Lower leg skin (tissue), 4 donors: ENCODE measurements around the gene PLEKHA3. TPM values are rescaled to one million over a fixed set of nuclear protein-coding genes. Genes with fewer than 3 reads are reported as not detected.

Experiments
- DNase-seq, 2 donors: peaks; one replicate each; pipeline ENCODE4 v3.0.0-alpha.2; 2019; ENCODE audit warnings: low spot score in 2 of 2
- H3K4me3 ChIP-seq: fragments of 200-600 bp; sonication (generic); 2 replicates; pipeline ENCODE4 v1.5.1; 2017; ENCODE audit warnings: mild to moderate bottlenecking, low read depth; ENCODE audit not compliant: poor library complexity, severe bottlenecking
- POLR2A ChIP-seq, 2 donors: fragments of 450-650 bp; IDR thresholded peaks; one replicate each; pipeline ENCODE4 v1.6.1; 2016 to 2017; ENCODE audit warnings: antibody characterized with exemption in 2 of 2, mild to moderate bottlenecking in 1 of 2, moderate library complexity in 1 of 2
- WGBS, 2 donors: methylation state at CpG; one replicate each; pipeline ENCODE4 v1.1.5; 2018; 5-methylcytosine and 5-hydroxymethylcytosine counted together
- intact Hi-C: fragments of 100-400 bp; cut with DNase I; formaldehyde crosslinking; loops from one replicate; pipeline ENCODE4 v1.15.0; 2023; ENCODE audit warnings: low total_unique reads
- total RNA-seq, 4 donors: library from RNA; depleted of rRNA; stranded (reverse); fragments of >200 nt; gene quantifications; one replicate each; pipeline ENCODE4 v1.1.0, GENCODE V29; 2016
- TF ChIP-seq, protein P1 (sequence below), 3 donors: fragments of 450-650 bp; IDR thresholded peaks; one replicate each; pipeline ENCODE4 v1.5.1; 2016; ENCODE audit warnings: antibody characterized with exemption in 3 of 3, mild to moderate bottlenecking in 3 of 3, moderate library complexity in 2 of 3

PLEKHA3 gene
- total RNA-seq, 4 donors from 2014 or later = 2.7 to 7.6 (median 4.2) TPM

DNA sequence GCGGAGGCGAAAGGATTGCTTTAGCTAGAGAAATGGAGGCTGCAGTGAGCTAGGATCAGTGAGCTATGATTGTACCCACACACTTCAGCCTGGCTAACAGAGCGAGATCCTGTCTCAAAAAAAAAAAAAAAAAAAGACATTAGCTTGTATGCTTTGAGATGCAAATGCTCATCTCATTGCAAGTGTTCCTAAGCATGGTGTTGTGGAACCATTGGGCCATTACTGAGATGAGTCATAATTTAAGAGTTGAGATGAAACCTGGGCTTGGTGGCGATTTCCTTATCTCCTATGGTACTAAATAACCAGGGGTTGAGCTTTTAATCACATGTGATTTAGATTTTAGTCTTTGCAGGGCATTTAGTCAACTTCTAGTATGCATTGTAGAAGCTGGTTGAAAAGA lies 2.2 kb downstream of the PLEKHA3 start:
- TF ChIP-seq, protein P1, sequence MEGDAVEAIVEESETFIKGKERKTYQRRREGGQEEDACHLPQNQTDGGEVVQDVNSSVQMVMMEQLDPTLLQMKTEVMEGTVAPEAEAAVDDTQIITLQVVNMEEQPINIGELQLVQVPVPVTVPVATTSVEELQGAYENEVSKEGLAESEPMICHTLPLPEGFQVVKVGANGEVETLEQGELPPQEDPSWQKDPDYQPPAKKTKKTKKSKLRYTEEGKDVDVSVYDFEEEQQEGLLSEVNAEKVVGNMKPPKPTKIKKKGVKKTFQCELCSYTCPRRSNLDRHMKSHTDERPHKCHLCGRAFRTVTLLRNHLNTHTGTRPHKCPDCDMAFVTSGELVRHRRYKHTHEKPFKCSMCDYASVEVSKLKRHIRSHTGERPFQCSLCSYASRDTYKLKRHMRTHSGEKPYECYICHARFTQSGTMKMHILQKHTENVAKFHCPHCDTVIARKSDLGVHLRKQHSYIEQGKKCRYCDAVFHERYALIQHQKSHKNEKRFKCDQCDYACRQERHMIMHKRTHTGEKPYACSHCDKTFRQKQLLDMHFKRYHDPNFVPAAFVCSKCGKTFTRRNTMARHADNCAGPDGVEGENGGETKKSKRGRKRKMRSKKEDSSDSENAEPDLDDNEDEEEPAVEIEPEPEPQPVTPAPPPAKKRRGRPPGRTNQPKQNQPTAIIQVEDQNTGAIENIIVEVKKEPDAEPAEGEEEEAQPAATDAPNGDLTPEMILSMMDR (IDR thresholded peaks at IDR 0.05) = no peak
- no peak for TF ChIP-seq POLR2A (IDR thresholded peaks at IDR 0.05)
- intact Hi-C loops = no loop called here
- no peak overlapping the region for H3K4me3 ChIP-seq
- WGBS, 2 donors = 88 to 89% methylated on average over 4 of the region's 4 CpGs
- no peak for DNase-seq

DNA sequence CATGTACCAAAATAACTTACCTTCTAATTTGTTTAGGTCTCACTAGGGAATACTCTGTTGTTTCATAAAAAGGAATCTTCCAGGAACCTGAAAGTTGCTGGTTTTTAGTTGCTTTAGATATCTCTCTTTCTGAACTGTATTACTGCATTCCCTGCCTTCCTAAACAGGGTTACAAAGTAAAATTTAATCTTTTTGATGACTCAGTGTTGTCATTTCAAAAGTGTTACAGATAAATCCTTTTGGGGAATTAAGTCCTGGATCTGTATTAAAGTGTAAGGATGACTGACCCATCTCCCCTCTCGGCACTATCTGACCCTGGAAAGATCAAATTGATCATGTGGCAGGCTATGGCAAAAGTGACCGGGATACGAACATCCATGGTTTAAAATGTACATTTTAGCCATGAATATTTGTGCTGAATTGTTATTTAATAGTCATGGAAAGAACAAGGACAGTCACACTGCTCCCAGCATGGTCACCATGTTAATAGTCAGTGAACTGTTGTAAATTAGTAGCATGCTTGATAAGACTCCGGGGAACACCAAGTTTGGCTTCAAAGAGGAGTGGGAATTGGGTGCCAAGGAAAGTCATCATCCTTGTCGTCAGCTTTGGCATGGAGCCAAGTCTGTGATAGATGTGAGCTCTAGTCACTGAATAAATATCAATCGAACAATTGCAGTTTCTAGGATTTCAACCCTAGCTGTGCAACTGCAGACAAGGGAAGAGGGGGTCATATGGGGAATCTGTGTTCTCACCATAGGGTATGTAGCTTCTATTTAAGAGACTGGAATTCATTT lies 4.2 kb downstream of the PLEKHA3 start:
- intact Hi-C loops = no loop called here
- no peak for DNase-seq
- H3K4me3 ChIP-seq = no peak overlapping the region
- TF ChIP-seq, protein P1 (IDR thresholded peaks at IDR 0.05) = no peak
- TF ChIP-seq POLR2A (IDR thresholded peaks at IDR 0.05) = no peak
- 44 to 50% methylated on average over 6 of the region's 6 CpGs for WGBS, 2 donors

DNA sequence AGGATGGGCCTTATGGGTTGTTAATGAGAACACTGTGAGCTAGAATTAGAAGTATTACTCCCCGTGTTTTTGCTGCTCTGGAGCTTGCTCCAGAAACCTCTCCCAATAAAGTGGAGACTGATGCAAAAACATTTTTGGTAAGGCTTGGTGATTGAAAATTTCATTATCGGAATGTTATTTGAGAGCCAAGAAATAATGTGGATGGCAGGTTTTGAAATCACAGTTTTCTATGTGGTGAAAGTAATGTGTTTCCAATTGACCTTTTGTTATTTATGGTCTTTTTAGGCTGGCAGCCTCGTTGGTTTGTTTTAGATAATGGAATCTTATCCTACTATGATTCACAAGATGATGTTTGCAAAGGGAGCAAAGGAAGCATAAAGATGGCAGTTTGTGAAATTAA lies 5.1 kb downstream of the PLEKHA3 start:
- H3K4me3 ChIP-seq = no peak overlapping the region
- intact Hi-C loops = no loop called here
- 63 to 65% methylated on average over 3 of the region's 3 CpGs for WGBS, 2 donors
- TF ChIP-seq, protein P1 (IDR thresholded peaks at IDR 0.05) = no peak
- TF ChIP-seq POLR2A (IDR thresholded peaks at IDR 0.05) = no peak
- DNase-seq = no peak

DNA sequence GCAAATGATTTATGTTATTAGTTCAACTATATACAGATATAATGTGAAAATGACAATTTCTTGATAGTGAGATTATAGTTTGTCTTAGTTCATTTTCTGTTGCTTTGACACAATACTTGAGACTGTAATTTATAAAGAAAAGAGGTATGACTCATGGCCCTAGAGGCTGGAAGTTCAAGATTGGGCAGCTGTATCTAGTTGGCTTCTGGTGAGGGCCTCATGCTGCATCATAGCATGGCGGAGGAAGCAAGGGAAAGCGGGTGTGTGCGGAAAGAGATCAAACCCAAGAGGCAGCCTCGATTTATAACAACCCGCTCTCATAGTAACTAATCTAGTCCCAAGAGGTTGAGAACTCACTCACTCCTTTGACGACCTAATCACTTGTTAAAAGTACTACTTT lies 11.4 kb downstream of the PLEKHA3 start:
- 78 to 97% methylated on average over 6 of the region's 6 CpGs for WGBS, 2 donors
- H3K4me3 ChIP-seq = no peak overlapping the region
- intact Hi-C loops = no loop called here
- DNase-seq = no peak
- TF ChIP-seq POLR2A (IDR thresholded peaks at IDR 0.05) = no peak
- TF ChIP-seq, protein P1 (IDR thresholded peaks at IDR 0.05) = no peak

DNA sequence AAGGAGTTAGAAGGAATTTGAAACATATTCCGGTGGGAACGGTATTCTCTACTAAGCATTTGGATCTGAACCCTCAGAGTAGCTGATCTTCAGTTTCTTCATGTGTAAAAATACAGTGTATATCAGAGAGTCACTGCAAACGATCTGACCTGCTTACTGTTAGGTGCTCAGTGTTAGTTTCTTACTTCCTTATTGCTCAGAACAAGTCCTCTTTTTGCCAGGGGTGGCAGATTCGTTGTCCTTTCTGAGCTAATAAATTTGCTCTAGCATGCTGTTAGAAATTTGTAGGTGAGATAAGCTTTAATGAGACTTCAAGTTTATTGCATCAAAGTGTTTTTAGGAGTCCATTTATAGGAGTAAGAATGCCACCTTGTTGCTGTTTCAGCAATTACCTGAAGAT lies 15.8 kb downstream of the PLEKHA3 start:
- intact Hi-C loops = no loop called here
- DNase-seq = no peak
- 76 to 82% methylated on average over 4 of the region's 4 CpGs for WGBS, 2 donors

More for the DNA sequence above, 15.8 kb downstream of the PLEKHA3 start:
- TF ChIP-seq, protein P1 (IDR thresholded peaks at IDR 0.05) = no peak
- no peak for TF ChIP-seq POLR2A (IDR thresholded peaks at IDR 0.05)
- no peak overlapping the region for H3K4me3 ChIP-seq
